GM19193 (cell line): ENCODE results near the gene OR2AG2.

Experiments
- POLR2A ChIP-seq: IDR thresholded peaks from 4 replicates; pipeline ENCODE4 v1.6.1; 2011; ENCODE audit not compliant: insufficient read depth, insufficient read length; ENCODE audit errors: extremely low read depth

The OR2AG2 gene

GRCh38 chr11:6724013-6724412 is 47.8 kb downstream of the OR2AG2 start:
- no peak for TF ChIP-seq POLR2A

- TF ChIP-seq POLR2A: no peak
These were observed 50.4 kb downstream of the OR2AG2 start for GRCh38 chr11:6721343-6721742.

DNA sequence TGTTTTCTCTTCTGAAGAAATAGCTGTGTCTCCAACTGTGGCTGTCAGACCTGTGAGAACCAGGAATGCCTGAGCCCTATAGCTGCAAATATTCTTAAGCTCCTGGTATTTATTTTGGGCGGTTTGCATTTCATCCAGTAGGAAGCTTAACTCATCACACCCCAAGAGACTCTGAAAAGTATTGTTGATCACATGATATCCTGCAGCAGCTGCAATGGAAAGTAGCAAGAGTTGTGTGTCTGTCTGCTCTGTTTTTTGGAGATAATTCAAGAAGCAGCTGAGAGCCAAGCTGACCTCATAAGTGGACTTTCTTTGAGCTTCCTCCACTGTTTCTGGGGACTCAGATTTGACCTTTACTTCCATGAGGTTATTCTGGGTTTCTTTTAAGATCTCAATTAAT is 52.2 kb downstream of the OR2AG2 start:
- TF ChIP-seq POLR2A: no peak

GRCh38 chr11:6717426-6717825 is 54.4 kb downstream of the OR2AG2 start:
- no peak for TF ChIP-seq POLR2A
